CD4-positive, alpha-beta T cell treated with Interleukin-17A for 4 hours (primary cell): Measurements from ENCODE around the gene CKAP2L.

Source experiments
- DNase-seq: peaks from one replicate; pipeline ENCODE4 v3.0.0-alpha.2; 2020; ENCODE audit warnings: mixed read lengths

The CKAP2L gene

DNA sequence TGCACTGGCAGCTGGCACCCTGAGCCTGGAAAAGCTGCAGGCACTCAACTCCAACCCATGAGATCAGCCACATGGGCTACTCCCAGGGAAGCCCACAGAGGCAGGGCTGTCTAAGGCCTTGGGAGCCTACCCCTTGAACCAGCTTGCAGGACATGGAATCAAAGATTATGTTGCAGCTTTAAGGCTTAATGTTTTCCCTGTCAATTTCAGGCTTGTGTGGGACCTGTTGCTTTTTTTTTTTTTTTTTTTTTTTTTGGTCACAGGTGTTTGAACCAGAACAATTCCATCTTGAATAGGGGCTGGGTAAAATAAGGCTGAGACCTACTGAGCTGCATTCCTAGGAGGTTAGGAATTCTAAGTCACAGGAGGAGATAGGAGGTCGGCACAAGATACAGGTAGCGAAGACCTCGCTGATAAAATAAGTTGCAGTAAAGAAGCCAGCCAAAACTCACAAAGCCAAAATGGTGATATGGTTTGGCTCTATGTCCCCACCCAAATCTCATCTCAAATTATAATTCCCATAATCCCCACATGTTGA is 27.4 kb upstream of the CKAP2L start:
- no peak for DNase-seq

DNA sequence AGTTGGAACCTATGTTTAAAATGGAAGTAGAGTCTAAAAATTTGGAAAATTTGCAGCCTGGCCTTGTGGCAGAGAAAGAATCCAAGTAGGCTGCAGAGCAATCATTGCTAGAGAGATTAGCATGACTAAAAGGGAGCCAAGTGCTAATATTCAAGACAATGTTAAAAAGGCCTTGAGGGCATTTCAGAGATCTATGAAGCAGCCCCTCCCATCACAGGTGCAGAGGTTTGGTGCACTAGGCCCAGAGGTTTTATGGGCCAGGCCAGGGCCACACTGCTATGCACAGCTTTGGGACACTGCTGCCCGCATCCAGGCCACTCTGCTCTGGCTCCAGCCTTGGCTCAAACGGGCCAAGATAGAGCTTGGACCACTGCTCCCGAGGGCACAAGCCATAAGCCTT is 26.6 kb upstream of the CKAP2L start:
- no peak for DNase-seq

DNA sequence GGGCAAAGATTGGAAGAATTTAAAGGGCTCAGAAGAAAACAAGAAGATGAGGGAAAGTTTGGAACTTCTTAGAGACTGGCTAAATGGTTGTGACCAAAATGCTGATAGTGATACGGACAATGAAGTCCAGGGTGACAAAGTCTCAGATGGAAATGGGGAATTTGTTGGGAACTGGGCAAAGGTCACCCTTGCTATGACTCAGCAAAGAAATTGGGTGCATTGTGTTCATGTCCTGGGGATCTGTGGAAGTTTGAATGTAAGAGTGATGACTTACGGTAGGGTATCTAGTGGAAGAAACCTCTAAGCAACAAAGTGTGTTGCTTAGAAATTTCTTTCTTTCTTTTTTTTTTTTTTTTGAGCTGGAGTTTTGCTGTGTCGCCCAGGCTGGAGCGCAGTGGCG is 25.9 kb upstream of the CKAP2L start:
- DNase-seq, result no peak

DNA sequence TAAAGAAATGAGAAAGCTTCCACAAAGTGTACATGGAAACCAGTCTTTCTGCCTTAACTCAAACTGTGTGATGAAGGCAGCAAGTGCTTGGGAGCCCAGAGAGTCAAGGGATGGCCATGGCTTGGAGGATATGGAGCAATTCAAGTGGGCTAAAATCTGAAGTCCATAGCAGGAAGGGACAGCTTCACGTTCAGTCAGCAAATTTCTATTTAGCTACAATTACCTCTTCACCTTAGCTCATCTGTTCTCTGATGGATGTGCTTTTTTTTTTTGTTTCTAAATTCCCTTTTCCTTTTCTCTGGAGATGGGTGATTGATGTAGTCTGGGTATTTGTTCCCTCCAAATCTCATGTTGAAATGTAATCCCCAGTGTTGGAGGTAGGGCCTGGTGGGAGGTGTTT is 24.8 kb upstream of the CKAP2L start:
- no peak for DNase-seq

DNA sequence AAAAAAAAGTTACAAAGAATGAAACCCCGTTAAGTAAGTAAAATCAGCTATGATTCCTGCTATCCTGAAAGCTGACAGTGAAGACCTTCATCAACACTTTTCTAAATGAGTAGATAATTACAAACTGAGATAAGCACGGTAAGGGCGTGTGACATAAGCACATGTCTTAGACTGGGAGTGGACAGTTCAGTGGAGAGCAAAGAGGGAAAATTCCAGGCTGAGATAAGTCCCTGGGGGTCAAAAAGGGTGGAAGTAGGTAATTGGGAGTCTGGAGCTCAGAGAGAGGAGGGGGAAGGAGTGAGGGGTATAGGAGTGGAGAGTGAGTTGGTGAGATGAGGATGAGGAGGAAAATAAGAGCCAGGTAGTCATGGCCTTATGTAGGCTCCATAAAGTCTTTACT is 24.2 kb upstream of the CKAP2L start:
- DNase-seq, result no peak

DNA sequence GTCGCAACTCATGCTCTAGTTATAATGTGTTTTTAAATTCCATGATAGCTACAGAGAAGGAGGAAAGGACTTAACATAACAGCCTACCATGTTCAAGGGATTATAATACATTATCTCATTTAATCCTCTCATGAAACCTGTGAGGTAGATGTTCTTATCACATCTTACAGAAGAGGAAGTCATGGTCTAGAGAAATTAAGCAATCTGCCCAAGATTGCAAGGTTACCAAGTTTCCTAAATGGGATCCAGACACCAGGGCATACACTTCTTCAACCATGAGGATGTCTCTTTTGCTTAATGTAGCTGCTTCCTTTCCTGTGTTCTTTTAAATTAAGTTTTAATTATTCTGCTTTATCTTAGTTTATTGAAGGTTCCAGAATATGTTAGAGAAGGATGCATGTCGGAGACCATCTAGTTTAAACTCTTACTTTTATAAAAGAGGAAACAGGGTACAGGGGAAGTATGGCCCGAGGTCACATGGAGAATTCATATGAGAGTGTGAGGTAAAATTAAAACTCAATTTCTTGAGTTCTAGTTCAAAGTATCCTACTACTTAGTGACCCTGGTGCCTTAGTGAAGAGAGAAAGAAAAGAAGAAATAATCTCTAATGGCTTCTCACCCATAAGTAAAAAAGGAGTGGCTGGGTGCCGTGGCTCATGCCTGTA is 23.5 kb upstream of the CKAP2L start:
- no peak for DNase-seq

DNA sequence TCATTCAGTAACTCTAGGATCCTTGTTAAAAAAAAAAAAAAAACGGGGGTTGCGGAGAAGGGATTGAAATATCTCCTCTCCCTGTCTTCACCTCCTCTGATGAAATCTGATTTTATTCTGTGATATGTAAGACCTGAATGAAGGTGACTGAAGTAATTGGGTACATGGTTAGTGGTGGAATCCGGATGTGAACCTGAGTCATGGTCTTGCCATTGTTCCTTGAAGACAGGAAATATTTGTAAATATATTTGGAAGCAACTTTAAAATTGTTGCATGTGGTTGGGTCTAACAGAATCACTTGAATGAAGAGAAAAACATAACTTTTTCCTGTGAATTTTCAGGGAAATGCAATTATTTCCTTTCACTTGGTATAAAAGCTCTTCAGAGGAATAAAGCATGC is 22.9 kb upstream of the CKAP2L start:
- DNase-seq, result no peak

DNA sequence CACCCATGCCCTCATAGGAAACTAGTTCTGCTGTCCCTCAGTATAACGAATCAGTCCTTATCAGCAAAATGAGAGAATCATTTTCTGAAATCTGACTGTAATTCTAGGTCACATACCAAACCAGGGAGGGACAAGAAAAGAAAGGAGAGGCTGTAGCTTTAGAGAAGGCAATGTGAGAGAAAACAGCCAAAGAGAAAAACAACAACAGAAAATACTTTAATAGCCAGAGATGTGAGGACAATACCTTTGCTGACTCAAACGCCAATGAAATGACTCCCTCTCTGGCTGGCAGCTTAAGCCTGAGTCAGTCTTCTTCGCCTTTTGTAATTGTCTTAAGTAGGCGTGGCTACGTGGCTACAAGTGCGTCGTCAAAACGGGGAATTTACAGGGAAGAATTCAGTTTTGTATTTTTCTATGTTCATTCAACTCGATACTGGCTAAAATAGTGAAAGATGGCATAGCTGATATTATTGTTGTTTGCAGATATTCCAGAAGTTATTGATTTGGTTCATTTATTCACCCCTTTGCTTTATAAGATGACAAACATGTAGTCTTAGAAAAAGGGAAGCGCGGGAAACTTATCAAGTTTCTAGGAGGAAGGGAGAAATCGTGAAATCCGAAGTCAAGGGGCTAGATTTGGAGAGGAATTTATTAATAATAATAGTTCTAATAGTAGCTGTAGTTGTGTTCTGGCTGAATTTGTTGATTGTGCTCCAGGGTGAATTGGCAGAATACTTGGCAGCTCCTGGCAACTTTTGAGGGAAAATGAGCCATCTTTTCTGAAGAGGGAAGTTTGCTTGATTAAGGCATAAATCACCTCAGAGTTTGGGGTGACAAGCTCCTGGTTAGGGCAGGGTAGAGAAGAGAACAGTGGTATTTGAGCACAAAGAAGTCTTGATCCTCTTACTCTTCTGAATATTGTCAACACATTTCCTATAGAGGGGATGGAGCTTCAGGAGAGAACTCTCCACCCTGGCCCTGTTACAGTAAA is 20.1 kb upstream of the CKAP2L start, which contains the start of gene IL1A:
IL1A (minus strand) TSS at position 295 of the 991 bp plus-strand sequence. CDS start 723 bp downstream, outside the sequence.
- DNase-seq, result no peak

DNA sequence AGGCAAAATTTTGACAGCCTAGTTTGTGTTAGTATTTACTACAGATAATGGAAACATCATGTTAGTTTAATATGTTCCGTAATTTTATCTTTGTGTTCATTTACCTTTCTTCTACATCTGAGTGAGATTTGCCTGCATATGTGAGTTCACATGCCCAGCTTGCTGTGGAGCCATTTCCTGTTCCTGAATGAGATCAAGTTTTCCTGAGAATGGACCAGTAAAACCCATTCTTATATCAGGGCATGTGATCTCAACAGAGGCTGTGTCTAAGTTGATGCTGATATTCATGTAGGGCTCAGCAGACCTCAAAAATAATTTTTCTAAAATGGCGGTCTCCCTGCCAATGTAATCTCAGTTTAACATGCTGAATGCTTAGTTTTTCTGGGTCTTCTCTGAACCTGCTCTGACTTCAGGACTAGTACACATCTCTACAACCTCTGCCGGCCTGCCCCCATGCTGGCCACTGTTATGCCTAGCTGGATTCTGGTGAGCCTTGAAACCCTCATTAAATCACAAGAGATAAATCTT is 18.8 kb upstream of the CKAP2L start:
- DNase-seq, result no peak

DNA sequence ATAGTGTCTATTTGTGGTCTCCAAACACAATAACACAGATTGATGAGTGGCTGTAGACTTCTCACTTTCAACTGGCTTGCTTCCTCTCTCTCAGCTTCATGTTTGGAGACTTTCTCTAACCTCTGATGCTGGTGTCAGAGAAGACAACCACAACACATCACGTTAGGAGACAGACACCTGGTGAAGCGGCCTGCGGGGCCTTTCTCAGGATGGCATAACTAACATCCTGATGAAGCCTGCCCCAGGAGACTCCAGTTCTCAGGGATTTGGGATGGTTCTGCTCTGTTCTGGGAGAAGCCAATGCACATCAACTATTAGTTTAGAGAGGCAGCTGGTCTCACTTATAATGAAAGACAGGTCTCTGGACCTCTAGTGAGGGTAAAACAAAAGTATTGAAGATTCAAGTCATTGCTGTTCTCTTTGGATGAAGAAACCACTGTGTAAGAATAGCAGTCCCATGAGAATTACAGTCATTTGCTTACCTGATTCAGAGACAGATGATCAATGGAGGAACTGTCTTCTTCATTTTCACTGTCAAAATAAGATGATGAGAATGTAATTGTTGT is 17.9 kb upstream of the CKAP2L start:
- no peak for DNase-seq

DNA sequence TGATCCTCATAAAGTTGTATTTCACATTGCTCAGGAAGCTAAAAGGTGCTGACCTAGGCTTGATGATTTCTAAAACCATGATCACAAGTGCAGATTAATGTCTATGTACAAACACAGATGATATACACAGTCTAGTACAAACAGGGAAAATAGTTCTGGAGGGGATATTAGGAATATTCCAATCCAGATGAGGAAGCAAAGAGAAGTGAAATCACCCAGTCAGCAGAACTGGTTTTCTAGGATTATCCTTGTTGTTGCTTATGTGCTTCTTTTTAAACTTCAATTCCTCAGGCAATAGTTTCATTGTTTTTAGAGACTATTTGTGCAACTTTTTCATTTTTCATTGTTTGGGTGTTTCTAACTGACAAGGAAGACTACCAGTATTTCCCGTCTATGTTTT is 15.2 kb upstream of the CKAP2L start:
- DNase-seq, result no peak

DNA sequence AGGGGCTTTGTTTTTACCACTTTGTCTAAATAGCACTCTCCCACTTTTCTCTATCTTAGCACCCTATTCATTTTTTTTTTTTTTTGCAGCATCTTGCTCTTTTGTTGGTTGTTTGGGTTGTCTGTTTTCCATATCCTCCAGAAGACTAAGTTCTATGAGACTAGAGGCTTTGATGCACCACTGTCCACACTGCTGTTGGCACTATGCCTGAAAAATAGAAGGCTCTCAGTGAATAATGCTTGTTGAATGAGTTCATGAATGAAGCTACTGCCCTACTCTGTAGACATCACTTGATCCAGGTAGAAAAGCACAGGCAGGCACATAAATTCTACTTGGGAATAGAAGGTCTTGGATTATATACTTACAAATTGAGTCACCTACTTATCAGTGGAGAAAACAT is 12.6 kb upstream of the CKAP2L start:
- no peak for DNase-seq

DNA sequence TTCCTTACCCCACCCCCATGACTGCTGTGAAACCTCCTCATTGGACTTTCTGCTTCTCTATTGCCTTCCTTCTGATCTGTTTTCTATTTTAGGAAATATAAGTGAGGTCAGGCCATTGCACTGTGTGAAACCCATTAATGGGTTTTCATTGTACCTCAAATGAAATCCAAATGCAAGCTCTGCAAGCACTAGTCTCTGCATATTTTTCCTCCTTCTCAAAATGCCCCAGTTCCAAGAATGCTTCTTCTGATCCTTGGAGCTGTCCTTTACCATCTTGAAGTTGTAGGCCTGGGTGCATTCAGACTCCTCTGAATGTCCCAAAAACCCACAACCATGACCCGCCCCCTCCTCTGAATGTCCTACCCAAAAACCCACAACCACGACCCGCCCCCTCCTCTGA is 11.7 kb upstream of the CKAP2L start:
- DNase-seq, result no peak

DNA sequence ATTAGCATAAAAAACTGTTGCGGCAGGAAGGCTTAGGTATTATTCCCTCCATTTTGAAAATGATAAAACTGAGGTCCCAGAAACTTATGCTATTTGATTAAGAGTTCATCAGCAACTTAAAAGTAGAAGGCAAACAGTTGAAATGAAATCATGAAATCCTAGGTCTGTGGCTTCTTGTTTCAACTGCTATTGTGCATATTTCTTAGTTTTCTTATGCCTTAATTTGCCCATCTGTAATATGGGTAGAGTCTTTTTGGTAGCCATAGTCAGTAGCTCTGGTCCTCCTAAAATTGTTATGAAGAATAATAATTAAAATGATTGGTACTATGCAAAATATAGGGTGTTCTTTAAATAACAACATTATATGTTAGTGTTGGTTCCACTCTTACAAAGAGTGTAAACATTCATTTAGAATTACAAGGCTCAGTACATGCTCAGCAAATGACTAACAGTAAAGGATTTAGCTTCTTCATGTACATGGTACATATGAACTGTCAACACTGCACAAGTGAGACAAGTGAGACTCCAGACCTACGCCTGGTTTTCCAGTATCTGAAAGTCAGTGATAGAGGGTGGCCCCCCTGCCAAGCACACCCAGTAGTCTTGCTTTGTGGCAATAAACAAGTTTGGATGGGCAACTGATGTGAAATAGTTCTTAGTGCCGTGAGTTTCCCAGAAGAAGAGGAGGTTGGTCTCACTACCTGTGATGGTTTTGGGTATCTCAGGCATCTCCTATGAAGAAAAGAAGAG is 10.3 kb upstream of the CKAP2L start:
- DNase-seq, result no peak

DNA sequence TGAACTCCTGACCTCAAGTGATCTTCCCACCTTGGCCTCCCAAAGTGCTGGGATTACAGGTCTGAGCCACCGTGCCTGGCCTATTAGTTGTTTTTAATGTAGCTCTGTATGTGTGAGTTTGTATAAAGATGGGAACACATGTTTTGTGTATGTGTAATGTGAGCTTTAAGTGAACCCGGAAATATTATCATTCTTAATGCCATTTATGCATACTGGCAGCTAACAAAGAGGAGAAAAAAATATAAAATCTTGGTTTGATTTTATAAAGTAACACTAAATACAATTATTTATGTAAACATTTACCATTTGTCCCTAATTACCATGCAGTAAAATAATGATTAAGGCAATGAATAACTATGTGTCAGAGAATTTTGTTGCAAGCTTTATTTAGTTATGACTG is 9.1 kb upstream of the CKAP2L start:
- no peak for DNase-seq

DNA sequence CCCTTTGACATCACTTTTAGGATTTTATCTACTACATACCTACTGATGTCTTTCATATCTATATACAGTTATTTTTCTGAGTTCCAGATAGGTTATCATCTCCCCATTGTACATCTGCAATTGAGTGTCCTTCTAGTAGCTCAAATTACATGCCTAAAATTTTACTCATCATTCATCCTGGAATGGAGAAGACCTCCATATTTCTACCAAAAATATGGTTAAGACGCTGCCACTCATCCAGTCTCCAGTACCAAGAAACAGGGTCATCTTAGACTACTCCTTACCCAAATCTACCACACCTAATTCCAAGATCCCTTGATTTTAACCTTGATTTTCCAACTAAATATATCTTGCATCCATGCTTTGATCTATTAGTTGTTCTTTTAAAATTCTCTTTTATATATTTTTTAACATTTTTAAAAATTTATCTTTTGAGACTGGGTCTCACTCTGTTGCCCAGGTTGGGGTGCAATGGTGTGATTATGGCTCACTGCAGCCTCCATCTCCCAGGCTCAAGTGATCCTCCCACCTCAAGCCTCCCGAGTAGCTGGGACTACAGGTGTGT is 8.6 kb upstream of the CKAP2L start:
- DNase-seq, result no peak

DNA sequence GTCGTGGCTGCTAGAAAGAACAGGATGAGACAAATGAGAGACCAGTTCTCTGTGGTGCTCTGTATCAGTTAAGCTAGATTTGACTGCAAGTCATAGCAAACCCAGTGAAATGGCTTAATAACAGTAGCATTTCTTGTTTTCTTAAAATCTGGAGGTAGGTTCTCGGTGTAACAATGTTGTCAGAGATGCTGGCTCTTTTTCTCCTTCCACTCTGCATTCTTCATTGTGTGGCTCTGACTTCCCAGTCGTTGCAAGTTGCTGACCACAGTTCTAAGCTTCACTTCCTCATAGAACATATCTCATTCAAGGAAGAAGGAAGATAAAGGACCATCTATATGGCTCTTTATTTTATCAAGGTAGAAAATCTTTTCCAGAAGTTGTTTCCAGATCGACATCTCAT is 7.9 kb upstream of the CKAP2L start:
- DNase-seq, result no peak

DNA sequence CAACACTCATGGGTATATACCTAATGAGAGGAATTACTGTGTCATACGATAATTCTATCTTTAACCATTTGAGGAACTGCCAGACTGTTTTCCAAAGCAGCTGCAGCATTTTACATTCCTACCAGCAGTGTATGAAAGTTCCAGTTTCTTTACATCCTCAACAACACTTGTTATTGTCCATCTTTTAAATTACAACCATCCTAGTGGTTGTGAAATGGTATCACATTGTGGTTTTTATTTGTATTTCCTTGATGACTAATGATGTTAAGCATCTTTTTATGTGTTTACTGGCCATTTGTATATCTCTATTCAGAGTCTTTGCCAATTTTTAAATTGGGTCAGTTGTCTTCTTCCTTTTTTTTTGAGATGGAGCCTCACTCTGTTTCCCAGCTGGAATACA is 4.0 kb upstream of the CKAP2L start:
- no peak for DNase-seq

DNA sequence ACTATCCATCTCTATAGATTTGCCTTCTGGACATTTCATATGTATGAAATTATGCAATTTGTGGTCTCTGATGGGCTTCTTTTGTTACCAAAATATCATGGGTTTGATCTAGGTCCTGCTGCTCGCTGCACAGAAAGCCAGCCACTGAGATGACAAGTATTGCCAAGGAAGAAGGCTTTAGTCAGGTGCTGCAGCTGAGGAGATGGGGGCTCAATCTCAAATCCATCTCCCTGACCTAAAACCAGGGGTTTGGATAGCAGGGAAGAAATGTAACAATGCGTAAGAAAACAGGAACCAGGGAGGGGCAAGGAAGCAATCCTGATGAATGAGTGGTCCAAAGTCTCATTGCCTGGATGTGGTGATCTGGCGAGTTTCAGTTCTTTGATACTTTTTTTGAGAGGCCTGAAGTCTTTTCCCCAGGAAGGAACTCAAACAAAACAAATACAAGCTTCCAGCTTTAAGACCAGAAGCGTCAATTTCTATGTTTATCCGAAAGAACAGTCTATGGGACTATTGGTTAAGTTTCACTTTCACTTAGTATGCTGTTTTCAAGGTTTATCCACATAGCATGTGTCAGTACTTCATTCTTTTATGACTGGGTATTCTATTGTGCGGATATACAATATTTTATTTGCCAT is 3.4 kb upstream of the CKAP2L start:
- no peak for DNase-seq

DNA sequence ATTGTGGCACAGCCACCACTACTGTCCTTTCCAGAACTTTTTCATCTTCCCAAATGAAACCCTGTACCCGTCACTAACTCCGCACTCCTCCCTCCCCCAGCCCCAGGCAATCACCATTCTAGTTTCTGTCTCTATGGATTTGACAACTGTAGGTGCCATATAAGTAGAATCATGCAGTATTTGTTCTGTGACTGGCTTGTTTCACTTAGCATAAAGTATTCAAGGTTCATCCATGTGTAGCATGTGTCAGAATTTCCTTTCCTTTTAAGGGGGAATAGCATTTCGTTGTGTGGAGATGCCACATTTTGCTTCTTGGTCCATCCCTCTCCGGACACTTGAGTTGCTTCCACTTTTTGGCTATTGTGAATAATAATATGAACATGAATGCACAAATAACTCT is 842 bp upstream of the CKAP2L start:
- DNase-seq, result no peak

DNA sequence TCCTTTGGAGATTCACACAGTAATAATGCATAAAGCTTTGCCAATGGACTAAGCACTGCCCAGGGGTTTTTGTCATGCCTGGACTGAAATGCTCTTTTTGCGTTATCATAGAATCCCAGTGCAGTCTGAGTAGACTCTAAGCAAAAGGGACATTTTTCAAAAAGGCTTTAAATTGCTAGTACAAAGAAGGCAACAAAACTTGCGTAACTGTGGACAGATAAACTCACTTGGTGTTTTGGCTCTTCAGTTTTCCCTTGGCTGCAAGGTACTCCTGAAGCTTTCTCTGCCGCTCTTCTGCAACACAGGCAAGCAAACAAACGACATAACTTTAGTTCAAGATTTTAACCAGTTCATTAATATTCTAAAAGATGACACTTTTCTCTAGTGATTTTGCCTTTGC is 2.1 kb downstream of the CKAP2L start:
- DNase-seq, result no peak

DNA sequence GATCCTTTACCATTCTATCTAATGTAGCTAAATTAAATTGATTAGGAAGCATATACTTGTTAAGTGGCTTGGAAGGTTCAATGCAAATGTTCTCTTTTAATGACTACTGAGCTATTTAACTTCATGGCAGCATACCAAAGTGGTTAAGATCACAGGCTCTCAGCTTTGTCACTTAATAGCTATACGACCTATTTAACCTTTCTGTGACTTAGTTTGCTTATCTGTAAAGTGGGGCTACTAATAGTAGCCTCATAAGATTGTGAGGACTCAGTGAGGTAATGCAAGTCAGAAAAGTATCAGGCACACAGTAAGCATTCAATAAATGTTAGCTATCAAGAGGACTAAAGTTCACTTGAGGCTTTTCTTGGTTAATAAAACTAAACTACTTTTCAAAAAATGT is 4.3 kb downstream of the CKAP2L start:
- DNase-seq, result no peak
